Activated effector memory CD4-positive, alpha-beta T cell treated with anti-CD3 and anti-CD28 coated beads, Interleukin-2, amount 50 U/mL, for 16 hours (primary cell): ENCODE data around the gene DIPK1A.
"Not testable (repeated sequence)": the region's sequence is repeated elsewhere in the genome, so short reads cannot be mapped to it uniquely, and the experiment has no call there.

Source experiments
- DNase-seq: peaks from one replicate; pipeline ENCODE4 v3.0.0-alpha.2; 2020

DIPK1A gene

GRCh38 chr1:92913093-92913819 is 48.0 kb downstream of the DIPK1A start:
- DNase-seq = no peak

GRCh38 chr1:92910081-92910480 is 51.2 kb downstream of the DIPK1A start:
- no peak for DNase-seq

GRCh38 chr1:92909321-92909720 is 51.9 kb downstream of the DIPK1A start:
- DNase-seq = no peak

GRCh38 chr1:92907949-92908684 is 53.1 kb downstream of the DIPK1A start:
- no peak for DNase-seq

GRCh38 chr1:92903765-92904164 is 57.5 kb downstream of the DIPK1A start:
- DNase-seq = no peak

- DNase-seq = no peak
These were observed 58.9 kb downstream of the DIPK1A start for GRCh38 chr1:92902406-92902744.

GRCh38 chr1:92901699-92902405 is 59.4 kb downstream of the DIPK1A start:
- no peak for DNase-seq

GRCh38 chr1:92901126-92901525 is 60.1 kb downstream of the DIPK1A start:
- DNase-seq = no peak

GRCh38 chr1:92900539-92900938 is 60.7 kb downstream of the DIPK1A start:
- no peak for DNase-seq

- DNase-seq = no peak
These were observed 61.5 kb downstream of the DIPK1A start for GRCh38 chr1:92899780-92900179.

GRCh38 chr1:92898053-92898452 is 63.2 kb downstream of the DIPK1A start:
- DNase-seq = not testable (repeated sequence)

- DNase-seq = no peak
These were observed 73.8 kb downstream of the DIPK1A start for GRCh38 chr1:92887465-92887864.

- DNase-seq = no peak
These were observed 74.3 kb downstream of the DIPK1A start for GRCh38 chr1:92886886-92887419.

GRCh38 chr1:92884195-92884594 is 77.1 kb downstream of the DIPK1A start:
- DNase-seq = no peak

GRCh38 chr1:92883297-92883696 is 78.0 kb downstream of the DIPK1A start:
- no peak for DNase-seq

GRCh38 chr1:92882819-92883218 is 78.4 kb downstream of the DIPK1A start:
- peak; percentile 68 for DNase-seq

- DNase-seq = no peak
These were observed 79.9 kb downstream of the DIPK1A start for GRCh38 chr1:92881391-92881790.

GRCh38 chr1:92879316-92879968 is 81.8 kb downstream of the DIPK1A start:
- DNase-seq = no peak

GRCh38 chr1:92877792-92878191 is 83.5 kb downstream of the DIPK1A start:
- DNase-seq = no peak

- no peak for DNase-seq
These were observed 84.1 kb downstream of the DIPK1A start for GRCh38 chr1:92877081-92877711.

- no peak for DNase-seq
These were observed 84.9 kb downstream of the DIPK1A start for GRCh38 chr1:92876351-92876750.

- DNase-seq = no peak
These were observed 86.3 kb downstream of the DIPK1A start for GRCh38 chr1:92874987-92875386.

GRCh38 chr1:92872719-92873118 is 88.5 kb downstream of the DIPK1A start:
- DNase-seq = no peak
